K562 (cell line): ENCODE data around the gene PMVK. TPM values are rescaled to one million over a fixed set of nuclear protein-coding genes. Genes with fewer than 3 reads are reported as not detected.

Source experiments
- ARHGAP35 ChIP-seq: fragments of 450-650 bp; IDR thresholded peaks from 2 replicates; pipeline ENCODE4 v1.6.1; 2018; ENCODE audit not compliant: partially characterized antibody
- BRCA1 ChIP-seq, 2 experiments: fragments of 450-650 bp in 1 of 2; sonication (generic) in 1 of 2; formaldehyde crosslinking in 1 of 2; IDR thresholded peaks; 2 replicates each; pipeline versions ENCODE4 v1.5.0 to v1.6.1; 2017 to 2020; ENCODE audit warnings: mild to moderate bottlenecking in 1 of 2, missing genetic modification reagents in 1 of 2
- CCAR2 ChIP-seq: fragments of 200-400 bp; formaldehyde crosslinking; IDR thresholded peaks from 2 replicates; pipeline ENCODE4 v1.6.1; 2017; ENCODE audit warnings: mild to moderate bottlenecking, low read depth, low read length
- CCNT2 ChIP-seq: IDR thresholded peaks from 2 replicates; pipeline ENCODE4 v1.6.1; 2011; ENCODE audit warnings: borderline replicate concordance, low read depth, mild to moderate bottlenecking, moderate library complexity, mixed read lengths, low read length; ENCODE audit not compliant: insufficient read length; ENCODE audit errors: extremely low read depth
- DPF2 ChIP-seq: fragments of 450-650 bp; IDR thresholded peaks from 2 replicates; pipeline ENCODE4 v1.6.1; 2016
- ELF2 ChIP-seq: fragments of 250-450 bp; sonication (Bioruptor Pico); IDR thresholded peaks from 2 replicates; pipeline ENCODE4 v1.5.0; 2021; ENCODE audit warnings: mild to moderate bottlenecking
- FOXJ3 ChIP-seq: sonication (generic); formaldehyde crosslinking; IDR thresholded peaks from 2 replicates; pipeline ENCODE4 v1.4.0; 2020; ENCODE audit warnings: mild to moderate bottlenecking, missing genetic modification reagents
- GMEB1 ChIP-seq: fragments of 250-450 bp; sonication (Bioruptor Pico); IDR thresholded peaks from 2 replicates; pipeline ENCODE4 v1.4.0; 2020; ENCODE audit warnings: mild to moderate bottlenecking
- HDAC2 ChIP-seq: fragments of 450-650 bp; IDR thresholded peaks from 2 replicates; pipeline ENCODE4 v1.6.1; 2016; ENCODE audit warnings: mild to moderate bottlenecking
- LARP7 ChIP-seq: fragments of 450-650 bp; IDR thresholded peaks from 2 replicates; pipeline ENCODE4 v1.6.1; 2016
- MYC ChIP-seq, 2 experiments: fragments of 250-450 bp in 1 of 2; sonication (Bioruptor Pico) in 1 of 2; IDR thresholded peaks; 2 replicates each; pipeline versions ENCODE4 v1.5.1 to v1.6.1; 2012 to 2021; ENCODE audit warnings: low read depth in 2 of 2, borderline replicate concordance in 1 of 2, improper control_type of control experiment in 1 of 2, low read length in 1 of 2, mild to moderate bottlenecking in 1 of 2, moderate library complexity in 1 of 2
- POLR2B ChIP-seq: fragments of 450-650 bp; IDR thresholded peaks from 2 replicates; pipeline ENCODE4 v1.6.1; 2018; ENCODE audit warnings: low read depth; ENCODE audit not compliant: partially characterized antibody
- PURB ChIP-seq: sonication (generic); formaldehyde crosslinking; IDR thresholded peaks from 2 replicates; pipeline ENCODE4 v1.9.0; 2021; ENCODE audit warnings: low read depth, mild to moderate bottlenecking, missing genetic modification reagents
- RNF2 ChIP-seq: sonication (generic); IDR thresholded peaks from 2 replicates; pipeline ENCODE4 v1.6.1; 2016
- ZNF830 ChIP-seq: fragments of 250-450 bp; sonication (Bioruptor Pico); IDR thresholded peaks from 2 replicates; pipeline ENCODE4 v1.5.0; 2021; ENCODE audit warnings: mild to moderate bottlenecking
- polyA plus RNA-seq, 8 experiments: library from polyadenylated mRNA; depleted of rRNA in 4 of 8; stranded (reverse) in 5 of 8; unstranded in 3 of 8; fragments of >200 nt; fragmentation: Nextera tagmentation in 2 of 8; fragmentation: Illumina TruSeq in 1 of 8; extraction: Ambion mirVana in 2 of 8; extraction: Trizol in 1 of 8; gene quantifications; 2 replicates each; pipeline versions ENCODE4 v1.2.1 to v1.2.3, GENCODE V29; 2011 to 2014; ENCODE audit warnings: inconsistent platforms in 1 of 8, missing spikeins in 1 of 8
- total RNA-seq, 7 experiments: library from RNA; depleted of rRNA in 6 of 7; stranded (reverse); fragments of >200 nt in 6 of 7; fragmentation: Illumina TruSeq in 2 of 7; extraction: Trizol in 2 of 7; gene quantifications; 2 replicates each; pipeline versions ENCODE4 v1.2.1 to v1.2.3, GENCODE V29; 2011 to 2021; ENCODE audit warnings: low replicate concordance in 1 of 7
- TF ChIP-seq, protein P1 (sequence below): fragments of 450-650 bp; IDR thresholded peaks from 2 replicates; pipeline ENCODE4 v1.6.1; 2016
- TF ChIP-seq, protein P2 (sequence below): fragments of 450-650 bp; formaldehyde crosslinking; IDR thresholded peaks from 2 replicates; pipeline ENCODE4 v1.4.0; 2020; ENCODE audit warnings: mild to moderate bottlenecking, moderate library complexity
- TF ChIP-seq, protein P3 (sequence below): sonication (generic); formaldehyde crosslinking; IDR thresholded peaks from 2 replicates; pipeline ENCODE4 v1.8.0; 2022; ENCODE audit warnings: mild to moderate bottlenecking, missing genetic modification reagents

Gene PMVK
- total and polyA plus RNA-seq, 9 of the 15 experiments (the other 6 are each of a cell fraction or from before 2014, with no cell fraction given), result 1.1 to 15.3 (median 6.3) TPM

DNA sequence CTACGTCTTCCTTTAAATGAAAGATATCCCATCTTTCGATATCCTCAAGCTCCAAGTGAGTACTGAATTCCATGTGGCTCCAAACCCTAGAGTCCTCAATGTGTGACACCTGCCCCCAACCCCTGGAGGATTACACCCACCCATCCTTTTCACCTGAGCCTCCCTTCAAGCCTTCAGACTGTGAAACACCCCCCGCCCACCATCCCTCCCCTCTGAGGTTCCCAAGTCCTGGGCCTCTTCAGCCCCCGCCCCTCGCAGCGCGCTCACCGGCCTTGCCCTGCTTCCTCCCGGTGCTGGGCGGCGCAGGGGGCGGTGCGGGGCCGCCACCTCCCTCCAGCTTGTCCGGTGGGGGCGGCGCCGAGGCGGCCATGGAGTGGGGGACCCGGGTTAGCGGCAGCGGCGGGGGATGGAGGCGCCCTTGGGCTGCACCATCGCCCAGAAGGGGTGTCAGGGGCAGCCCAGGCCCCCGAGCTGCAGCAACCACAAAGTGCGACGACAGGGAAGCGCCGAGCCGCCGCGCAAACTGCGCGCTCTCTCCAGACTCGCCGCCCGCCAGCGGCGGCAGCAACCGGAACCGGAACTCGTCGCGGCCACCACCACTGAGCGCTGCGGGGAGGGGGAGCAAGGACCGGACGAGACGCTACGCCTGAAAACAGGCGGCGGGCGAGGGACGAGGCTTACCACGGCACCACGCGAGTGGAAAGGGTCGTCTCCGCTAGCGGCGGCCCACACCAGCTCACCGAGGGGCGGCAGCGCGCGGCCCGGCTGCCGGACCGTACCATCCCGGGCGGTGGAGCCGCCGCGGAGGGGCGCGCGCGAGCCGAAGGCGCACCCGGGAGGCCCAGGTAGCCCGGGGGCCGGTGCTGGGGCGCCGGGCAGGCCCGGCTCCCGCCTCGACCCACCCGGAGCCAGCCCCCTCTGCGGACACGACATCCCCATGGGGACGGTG, 25.0 kb upstream of the PMVK start, which contains the start of gene PYGO2 (continued):
- TF ChIP-seq PURB (CRISPR knock-in tag) (no peak), LARP7 (no peak), DPF2 (no peak; the same call in 1 of the 2 replicates), ARHGAP35 (no peak), ZNF830 (CRISPR knock-in tag) (0 out of 2 replicates have a peak, but pooled peaks have one; percentile 53), HDAC2 (peak; percentile 48; the same call in 1 of the 2 replicates), POLR2B (peak; percentile 91), FOXJ3 (CRISPR knock-in tag) (no peak), CCAR2 (no peak), RNF2 (no peak), BRCA1 (IDR thresholded peaks at IDR 0.05) (no peak), BRCA1 (CRISPR knock-in tag; IDR thresholded peaks at IDR 0.05) (no peak), GMEB1 (no peak; the same call in 1 of the 2 replicates), ELF2 (CRISPR knock-in tag) (0 out of 2 replicates have a peak, but pooled peaks have one; percentile 61), CCNT2 (peak; percentile 93), MYC (IDR thresholded peaks at IDR 0.05; ENCODE audit: low read depth, low read length) (peak; percentile 58; the same call in 1 of the 2 replicates), MYC (CRISPR knock-in tag; IDR thresholded peaks at IDR 0.05; ENCODE audit: borderline replicate concordance, low read depth) (peak; percentile 39; the same call in 1 of the 2 replicates)
- TF ChIP-seq, protein P1, sequence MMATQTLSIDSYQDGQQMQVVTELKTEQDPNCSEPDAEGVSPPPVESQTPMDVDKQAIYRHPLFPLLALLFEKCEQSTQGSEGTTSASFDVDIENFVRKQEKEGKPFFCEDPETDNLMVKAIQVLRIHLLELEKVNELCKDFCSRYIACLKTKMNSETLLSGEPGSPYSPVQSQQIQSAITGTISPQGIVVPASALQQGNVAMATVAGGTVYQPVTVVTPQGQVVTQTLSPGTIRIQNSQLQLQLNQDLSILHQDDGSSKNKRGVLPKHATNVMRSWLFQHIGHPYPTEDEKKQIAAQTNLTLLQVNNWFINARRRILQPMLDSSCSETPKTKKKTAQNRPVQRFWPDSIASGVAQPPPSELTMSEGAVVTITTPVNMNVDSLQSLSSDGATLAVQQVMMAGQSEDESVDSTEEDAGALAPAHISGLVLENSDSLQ, result no peak; the same call in 1 of the 2 replicates
- TF ChIP-seq, protein P2, sequence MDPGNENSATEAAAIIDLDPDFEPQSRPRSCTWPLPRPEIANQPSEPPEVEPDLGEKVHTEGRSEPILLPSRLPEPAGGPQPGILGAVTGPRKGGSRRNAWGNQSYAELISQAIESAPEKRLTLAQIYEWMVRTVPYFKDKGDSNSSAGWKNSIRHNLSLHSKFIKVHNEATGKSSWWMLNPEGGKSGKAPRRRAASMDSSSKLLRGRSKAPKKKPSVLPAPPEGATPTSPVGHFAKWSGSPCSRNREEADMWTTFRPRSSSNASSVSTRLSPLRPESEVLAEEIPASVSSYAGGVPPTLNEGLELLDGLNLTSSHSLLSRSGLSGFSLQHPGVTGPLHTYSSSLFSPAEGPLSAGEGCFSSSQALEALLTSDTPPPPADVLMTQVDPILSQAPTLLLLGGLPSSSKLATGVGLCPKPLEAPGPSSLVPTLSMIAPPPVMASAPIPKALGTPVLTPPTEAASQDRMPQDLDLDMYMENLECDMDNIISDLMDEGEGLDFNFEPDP (CRISPR knock-in tag), result peak; percentile 64; the same call in 1 of the 2 replicates
- TF ChIP-seq, protein P3, sequence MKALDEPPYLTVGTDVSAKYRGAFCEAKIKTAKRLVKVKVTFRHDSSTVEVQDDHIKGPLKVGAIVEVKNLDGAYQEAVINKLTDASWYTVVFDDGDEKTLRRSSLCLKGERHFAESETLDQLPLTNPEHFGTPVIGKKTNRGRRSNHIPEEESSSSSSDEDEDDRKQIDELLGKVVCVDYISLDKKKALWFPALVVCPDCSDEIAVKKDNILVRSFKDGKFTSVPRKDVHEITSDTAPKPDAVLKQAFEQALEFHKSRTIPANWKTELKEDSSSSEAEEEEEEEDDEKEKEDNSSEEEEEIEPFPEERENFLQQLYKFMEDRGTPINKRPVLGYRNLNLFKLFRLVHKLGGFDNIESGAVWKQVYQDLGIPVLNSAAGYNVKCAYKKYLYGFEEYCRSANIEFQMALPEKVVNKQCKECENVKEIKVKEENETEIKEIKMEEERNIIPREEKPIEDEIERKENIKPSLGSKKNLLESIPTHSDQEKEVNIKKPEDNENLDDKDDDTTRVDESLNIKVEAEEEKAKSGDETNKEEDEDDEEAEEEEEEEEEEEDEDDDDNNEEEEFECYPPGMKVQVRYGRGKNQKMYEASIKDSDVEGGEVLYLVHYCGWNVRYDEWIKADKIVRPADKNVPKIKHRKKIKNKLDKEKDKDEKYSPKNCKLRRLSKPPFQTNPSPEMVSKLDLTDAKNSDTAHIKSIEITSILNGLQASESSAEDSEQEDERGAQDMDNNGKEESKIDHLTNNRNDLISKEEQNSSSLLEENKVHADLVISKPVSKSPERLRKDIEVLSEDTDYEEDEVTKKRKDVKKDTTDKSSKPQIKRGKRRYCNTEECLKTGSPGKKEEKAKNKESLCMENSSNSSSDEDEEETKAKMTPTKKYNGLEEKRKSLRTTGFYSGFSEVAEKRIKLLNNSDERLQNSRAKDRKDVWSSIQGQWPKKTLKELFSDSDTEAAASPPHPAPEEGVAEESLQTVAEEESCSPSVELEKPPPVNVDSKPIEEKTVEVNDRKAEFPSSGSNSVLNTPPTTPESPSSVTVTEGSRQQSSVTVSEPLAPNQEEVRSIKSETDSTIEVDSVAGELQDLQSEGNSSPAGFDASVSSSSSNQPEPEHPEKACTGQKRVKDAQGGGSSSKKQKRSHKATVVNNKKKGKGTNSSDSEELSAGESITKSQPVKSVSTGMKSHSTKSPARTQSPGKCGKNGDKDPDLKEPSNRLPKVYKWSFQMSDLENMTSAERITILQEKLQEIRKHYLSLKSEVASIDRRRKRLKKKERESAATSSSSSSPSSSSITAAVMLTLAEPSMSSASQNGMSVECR (CRISPR knock-in tag), result peak; percentile 59
